ENCODE measurements around the gene FDX1.

Gene FDX1

DNA sequence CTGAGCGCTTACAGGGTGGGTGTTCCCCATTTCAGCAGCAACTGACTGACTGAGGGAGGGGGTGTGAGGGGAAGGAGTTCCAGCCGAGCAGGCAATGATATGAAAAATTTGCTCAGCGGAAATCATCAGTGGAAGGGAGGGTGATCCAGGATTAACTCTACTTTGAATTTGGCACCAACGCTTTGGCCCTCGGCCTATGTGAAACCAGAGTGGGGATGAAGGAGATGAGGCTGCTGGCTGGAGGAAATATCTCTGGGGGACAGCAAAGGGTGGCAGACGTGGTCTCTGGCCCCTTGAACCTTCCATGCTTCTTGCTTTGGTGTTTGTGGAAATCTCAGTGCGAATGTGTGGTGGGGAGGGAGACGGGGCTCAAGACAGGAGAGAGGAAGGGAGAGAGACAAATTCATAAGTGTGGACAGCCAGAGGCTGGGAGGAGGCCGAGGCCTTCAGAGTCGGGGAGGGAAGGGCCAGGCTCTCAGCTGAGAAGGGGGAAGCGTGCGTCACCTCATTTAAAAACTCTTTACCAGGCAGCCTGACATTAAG lies 83.6 kb downstream of the FDX1 start:
- TF ChIP-seq, protein P1, sequence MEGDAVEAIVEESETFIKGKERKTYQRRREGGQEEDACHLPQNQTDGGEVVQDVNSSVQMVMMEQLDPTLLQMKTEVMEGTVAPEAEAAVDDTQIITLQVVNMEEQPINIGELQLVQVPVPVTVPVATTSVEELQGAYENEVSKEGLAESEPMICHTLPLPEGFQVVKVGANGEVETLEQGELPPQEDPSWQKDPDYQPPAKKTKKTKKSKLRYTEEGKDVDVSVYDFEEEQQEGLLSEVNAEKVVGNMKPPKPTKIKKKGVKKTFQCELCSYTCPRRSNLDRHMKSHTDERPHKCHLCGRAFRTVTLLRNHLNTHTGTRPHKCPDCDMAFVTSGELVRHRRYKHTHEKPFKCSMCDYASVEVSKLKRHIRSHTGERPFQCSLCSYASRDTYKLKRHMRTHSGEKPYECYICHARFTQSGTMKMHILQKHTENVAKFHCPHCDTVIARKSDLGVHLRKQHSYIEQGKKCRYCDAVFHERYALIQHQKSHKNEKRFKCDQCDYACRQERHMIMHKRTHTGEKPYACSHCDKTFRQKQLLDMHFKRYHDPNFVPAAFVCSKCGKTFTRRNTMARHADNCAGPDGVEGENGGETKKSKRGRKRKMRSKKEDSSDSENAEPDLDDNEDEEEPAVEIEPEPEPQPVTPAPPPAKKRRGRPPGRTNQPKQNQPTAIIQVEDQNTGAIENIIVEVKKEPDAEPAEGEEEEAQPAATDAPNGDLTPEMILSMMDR (IDR thresholded peaks at IDR 0.05; ENCODE audit: low read depth, low read length) = no peak
- H3K4me3 ChIP-seq (ENCODE audit: low read depth, low read length) = no peak overlapping the region

DNA sequence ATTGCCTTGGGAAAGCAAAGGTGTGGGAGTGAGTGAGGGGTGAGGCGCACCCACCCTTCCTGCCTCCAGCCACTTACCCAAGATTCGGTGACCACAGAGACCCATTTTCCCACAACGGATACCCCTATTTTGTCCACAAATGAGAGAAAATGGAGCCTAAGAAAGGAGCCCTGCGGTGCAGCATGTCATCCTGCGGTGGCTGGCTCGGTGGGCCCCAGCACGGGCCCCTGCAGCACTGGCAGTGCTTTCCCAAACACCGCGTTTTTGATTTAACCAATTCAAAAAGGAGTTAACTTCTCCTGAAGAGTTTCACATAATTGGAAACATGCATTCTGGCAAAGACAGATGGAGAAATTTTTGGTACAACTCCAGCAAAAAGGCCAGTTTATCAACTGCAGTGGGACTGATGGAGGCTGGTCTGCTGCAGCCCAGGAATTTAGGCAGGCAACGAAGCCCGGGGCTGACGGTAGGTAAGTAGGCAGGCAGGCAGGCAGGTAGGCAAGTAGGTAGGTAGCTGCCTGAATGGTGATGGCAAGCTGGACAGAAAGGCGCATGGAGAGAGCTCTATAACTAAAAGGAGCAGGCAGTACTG lies 84.2 kb downstream of the FDX1 start:
- no peak overlapping the region for H3K4me3 ChIP-seq (ENCODE audit: low read depth, low read length)
- TF ChIP-seq, protein P1 (IDR thresholded peaks at IDR 0.05; ENCODE audit: low read depth, low read length) = no peak

All from WI38 (cell line).